MM.1S (cell line): ENCODE data around the gene ENTPD2.

Source experiments
- EZH2 ChIP-seq: fragments of 300-600 bp; sonication (generic); optimal IDR thresholded peaks from 2 replicates; pipeline ENCODE3; 2017; ENCODE audit warnings: low read depth, mild to moderate bottlenecking, antibody characterized with exemption, low read length, mixed read lengths
- TF ChIP-seq, protein P1 (sequence below): fragments of 300-600 bp; sonication (generic); IDR thresholded peaks from 2 replicates; pipeline ENCODE4 v1.5.1; 2016; ENCODE audit warnings: antibody characterized with exemption, low read length, mixed read lengths

DNA sequence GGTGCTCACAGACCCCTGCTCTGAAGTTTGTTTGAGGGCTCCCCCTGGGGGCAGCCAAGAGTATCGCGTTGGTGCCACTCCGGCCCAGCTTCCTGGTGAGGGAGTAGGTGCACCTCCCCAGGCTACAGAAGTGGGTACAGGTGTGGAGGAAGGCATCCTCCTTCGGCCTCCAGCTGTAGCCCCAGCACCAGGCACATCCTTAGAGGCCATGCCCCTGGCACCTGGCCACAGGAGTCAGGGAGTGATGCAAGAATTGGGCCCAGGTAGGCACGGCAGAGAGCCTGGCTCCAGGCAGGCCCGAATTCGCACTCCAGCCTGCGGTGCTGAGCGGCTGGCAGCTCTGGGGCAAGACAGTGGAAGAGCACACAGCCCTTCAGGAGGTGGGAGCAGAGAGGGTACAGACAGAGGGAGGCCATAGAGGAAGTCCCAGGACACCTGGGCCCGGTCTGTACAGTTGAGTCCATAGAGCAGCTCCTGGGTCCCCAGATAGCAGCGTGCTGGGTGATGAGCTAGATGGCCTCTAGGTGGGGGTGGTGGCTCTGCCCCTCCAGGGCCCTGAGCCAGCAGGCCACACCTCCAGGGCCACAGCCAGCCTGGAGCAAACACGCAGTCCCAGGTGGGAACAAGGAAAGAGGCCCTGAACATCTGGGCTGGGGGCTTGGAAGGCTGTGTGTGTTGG lies 14.1 kb upstream of the ENTPD2 start:
- TF ChIP-seq, protein P1, sequence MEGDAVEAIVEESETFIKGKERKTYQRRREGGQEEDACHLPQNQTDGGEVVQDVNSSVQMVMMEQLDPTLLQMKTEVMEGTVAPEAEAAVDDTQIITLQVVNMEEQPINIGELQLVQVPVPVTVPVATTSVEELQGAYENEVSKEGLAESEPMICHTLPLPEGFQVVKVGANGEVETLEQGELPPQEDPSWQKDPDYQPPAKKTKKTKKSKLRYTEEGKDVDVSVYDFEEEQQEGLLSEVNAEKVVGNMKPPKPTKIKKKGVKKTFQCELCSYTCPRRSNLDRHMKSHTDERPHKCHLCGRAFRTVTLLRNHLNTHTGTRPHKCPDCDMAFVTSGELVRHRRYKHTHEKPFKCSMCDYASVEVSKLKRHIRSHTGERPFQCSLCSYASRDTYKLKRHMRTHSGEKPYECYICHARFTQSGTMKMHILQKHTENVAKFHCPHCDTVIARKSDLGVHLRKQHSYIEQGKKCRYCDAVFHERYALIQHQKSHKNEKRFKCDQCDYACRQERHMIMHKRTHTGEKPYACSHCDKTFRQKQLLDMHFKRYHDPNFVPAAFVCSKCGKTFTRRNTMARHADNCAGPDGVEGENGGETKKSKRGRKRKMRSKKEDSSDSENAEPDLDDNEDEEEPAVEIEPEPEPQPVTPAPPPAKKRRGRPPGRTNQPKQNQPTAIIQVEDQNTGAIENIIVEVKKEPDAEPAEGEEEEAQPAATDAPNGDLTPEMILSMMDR = peak; percentile 55
- no peak for TF ChIP-seq EZH2
